AG09309 (cell line): ENCODE results near the gene NCAM1.

Experiments used
- DNase-seq: peaks from one replicate; pipeline ENCODE4 v3.0.0-alpha.2; 2010; ENCODE audit warnings: low read depth
- H3K4me3 ChIP-seq: 2 replicates; pipeline ENCODE4 v1.5.1; 2011; ENCODE audit warnings: mild to moderate bottlenecking, low read depth, low read length, moderate library complexity; ENCODE audit not compliant: control insufficient read depth
- CTCF ChIP-seq: IDR thresholded peaks from 2 replicates; pipeline ENCODE4 v1.5.1; 2011; ENCODE audit warnings: mild to moderate bottlenecking, low read depth, low read length, inconsistent platforms; ENCODE audit not compliant: insufficient read depth, control insufficient read depth; ENCODE audit errors: missing control alignments

The NCAM1 gene

GRCh38 chr11:113243696-113244095 is 282.5 kb downstream of the NCAM1 start:
- no peak for TF ChIP-seq CTCF
- no peak overlapping the region for H3K4me3 ChIP-seq
- no peak for DNase-seq

- TF ChIP-seq CTCF: no peak
- DNase-seq: no peak
Measured at GRCh38 chr11:113245216-113245615, 284.0 kb downstream of the NCAM1 start.

GRCh38 chr11:113247221-113247620 is 286.0 kb downstream of the NCAM1 start:
- TF ChIP-seq CTCF: no peak

More at GRCh38 chr11:113245216-113245615, 284.0 kb downstream of the NCAM1 start:
- H3K4me3 ChIP-seq: no peak overlapping the region

GRCh38 chr11:113247966-113248365 is 286.7 kb downstream of the NCAM1 start:
- no peak overlapping the region for H3K4me3 ChIP-seq
- no peak for DNase-seq
- TF ChIP-seq CTCF: no peak

More at GRCh38 chr11:113247221-113247620, 286.0 kb downstream of the NCAM1 start:
- DNase-seq: no peak
- no peak overlapping the region for H3K4me3 ChIP-seq

- H3K4me3 ChIP-seq: no peak overlapping the region
- DNase-seq: no peak
- TF ChIP-seq CTCF: no peak
Measured at GRCh38 chr11:113248702-113249490, 287.7 kb downstream of the NCAM1 start.

GRCh38 chr11:113249491-113249763 is 288.2 kb downstream of the NCAM1 start:
- no peak overlapping the region for H3K4me3 ChIP-seq
- TF ChIP-seq CTCF: peak; percentile 22
- DNase-seq: no peak
